GM21825 (cell line): Measurements from ENCODE around the gene GNG4.
"Not testable (repeated sequence)": the region's sequence is repeated elsewhere in the genome, so short reads cannot be mapped to it uniquely, and the experiment has no call there.

ENCODE experiments used
- ATAC-seq: cut with Tn5 transposase; IDR thresholded peaks from one replicate; pipeline ENCODE4 v1.9.1; 2021; ENCODE audit warnings: mild to moderate bottlenecking, moderate library complexity; ENCODE audit not compliant: unreplicated experiment

GNG4 gene

DNA sequence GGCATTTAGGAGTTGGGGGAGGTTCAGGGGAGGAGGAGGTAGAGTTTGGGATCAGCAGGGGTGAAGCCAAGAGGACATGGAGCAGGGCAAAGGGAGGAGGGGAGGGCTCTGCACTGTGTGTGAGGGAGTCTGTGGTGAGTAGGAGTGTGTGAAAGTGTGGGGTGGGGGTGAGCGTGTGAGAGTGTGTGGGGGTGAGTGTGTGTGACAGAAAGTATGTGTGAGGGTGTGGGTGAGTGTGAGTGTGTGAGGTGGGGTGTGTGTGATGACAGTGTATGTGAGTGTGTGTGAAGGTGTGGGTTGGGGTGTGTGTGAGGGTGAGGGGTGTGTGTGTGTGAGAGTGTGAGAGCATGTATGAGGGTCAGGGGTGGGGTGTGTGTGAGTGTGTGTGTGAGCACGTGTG, 62.6 kb downstream of the GNG4 start:
- no peak for ATAC-seq

DNA sequence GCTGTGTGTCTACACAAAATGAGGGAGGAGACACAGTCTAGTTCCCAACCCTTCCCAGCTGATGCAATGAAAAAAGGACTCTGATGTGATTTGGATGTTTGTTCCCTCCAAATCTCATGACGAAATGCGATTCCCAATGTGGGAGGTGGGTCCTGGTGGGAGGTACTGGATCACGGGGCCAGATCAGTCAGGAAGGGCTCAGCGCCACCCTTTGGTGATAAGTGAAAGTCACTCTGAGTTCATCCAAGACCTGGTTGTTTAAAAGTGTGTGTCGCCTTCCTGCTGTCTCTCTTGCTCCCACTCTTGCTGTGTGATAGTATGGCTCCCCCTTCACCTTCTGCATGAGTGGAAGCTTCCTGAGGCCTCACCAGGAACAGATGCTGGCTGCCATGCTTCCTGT, 63.2 kb downstream of the GNG4 start:
- ATAC-seq: no peak

DNA sequence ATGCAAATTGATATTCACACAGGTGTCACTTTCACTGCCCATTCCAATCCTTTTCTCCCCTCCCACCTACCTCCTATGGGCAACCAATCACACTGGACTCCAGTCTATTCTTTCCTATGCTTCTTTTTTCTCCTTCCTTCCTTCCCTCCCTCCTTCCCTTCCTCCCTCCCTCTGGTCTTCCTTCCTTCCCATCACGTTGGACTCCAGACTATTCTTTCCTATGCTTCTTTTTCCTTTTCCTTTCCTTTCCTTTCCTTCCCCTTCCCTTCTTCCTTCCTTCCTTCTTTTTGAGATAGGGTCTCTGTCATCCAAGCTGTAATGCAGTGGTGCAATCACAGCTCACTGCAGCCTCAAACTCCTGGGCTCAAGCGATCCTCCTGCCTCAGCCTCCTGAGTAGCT, 64.6 kb downstream of the GNG4 start:
- ATAC-seq: no peak

- no peak for ATAC-seq
These were observed 66.0 kb downstream of the GNG4 start for GRCh38 chr1:235583511-235584001.

DNA sequence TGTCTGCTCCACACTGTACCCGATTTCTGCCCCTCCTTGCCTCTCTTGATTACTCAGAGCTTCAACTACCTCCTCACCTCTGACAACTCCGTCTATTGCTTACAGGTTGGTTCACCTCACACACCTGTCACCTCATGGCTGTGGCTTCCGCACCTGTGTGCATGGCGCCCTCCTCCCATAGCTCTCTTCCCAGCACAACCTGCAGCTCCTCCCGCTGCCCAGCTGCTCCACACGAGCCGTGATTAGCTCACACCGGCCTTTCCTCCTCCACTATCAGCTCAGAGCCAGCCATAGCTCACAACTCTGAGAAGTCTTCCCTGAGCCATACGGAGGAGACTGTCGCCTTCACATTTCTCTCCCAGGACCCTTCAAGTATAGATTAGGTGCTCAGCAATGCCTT, 67.5 kb downstream of the GNG4 start:
- ATAC-seq: no peak

DNA sequence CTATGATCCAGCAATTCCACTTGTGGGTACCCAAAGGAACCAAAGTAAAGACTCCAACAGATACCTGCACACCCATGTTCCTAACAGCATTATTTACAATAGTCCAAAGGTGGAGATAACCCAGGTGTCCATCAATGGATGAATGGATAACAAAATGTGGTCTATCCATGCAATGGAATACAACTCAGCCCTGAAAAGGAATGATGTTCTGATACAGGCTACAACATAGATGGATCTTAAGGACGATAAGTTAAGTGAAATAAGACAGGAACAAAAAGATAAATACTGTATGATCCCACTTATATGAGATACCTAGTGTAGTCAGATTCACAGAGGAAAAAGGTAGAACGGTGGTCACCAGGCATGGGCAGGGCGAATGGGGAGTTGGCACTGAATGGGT, 69.7 kb downstream of the GNG4 start:
- ATAC-seq: no peak

- ATAC-seq: no peak
These were observed 74.0 kb downstream of the GNG4 start for GRCh38 chr1:235575597-235575996.

DNA sequence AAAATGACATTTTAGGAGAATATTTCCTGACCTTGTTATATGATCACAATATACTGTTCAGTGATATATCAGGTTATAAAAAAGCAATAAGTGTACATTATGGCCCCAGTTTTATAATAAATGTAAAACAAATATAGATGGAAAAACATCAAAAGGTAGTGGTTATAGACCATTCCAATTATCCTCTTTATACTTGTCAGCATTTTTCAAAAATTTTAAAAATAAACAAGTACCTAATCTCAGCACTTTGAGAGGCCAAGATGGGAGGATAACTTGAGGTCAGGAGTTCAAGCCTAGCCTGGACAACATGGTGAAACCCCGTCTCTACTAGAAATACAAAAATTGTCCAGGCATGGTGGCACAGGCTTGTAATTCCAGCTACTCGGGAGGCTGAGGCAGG, 75.7 kb downstream of the GNG4 start:
- ATAC-seq: no peak

DNA sequence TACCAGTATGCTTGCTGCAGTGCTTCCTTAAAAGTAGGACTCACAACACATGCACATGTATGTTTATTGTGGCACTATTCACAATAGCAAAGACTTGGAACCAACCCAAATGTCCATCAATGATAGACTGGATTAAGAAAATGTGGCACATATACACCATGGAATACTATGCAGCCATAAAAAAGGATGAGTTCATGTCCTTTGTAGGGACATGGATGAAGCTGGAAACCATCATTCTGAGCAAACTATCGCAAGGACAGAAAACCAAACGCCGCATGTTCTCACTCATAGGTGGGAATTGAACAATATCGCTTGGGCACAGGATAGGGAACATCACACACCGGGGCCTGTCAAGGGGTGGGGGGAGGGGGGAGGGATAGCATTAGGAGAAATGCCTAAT, 76.6 kb downstream of the GNG4 start:
- not testable (repeated sequence) for ATAC-seq

- no peak for ATAC-seq
These were observed 78.1 kb downstream of the GNG4 start for GRCh38 chr1:235571482-235571881.

GRCh38 chr1:235567812-235568503, 81.6 kb downstream of the GNG4 start:
- no peak for ATAC-seq

- no peak for ATAC-seq
These were observed 83.5 kb downstream of the GNG4 start for GRCh38 chr1:235566084-235566483.

GRCh38 chr1:235563513-235564061, 86.0 kb downstream of the GNG4 start:
- ATAC-seq: no peak

GRCh38 chr1:235562589-235562988, 87.0 kb downstream of the GNG4 start:
- no peak for ATAC-seq

DNA sequence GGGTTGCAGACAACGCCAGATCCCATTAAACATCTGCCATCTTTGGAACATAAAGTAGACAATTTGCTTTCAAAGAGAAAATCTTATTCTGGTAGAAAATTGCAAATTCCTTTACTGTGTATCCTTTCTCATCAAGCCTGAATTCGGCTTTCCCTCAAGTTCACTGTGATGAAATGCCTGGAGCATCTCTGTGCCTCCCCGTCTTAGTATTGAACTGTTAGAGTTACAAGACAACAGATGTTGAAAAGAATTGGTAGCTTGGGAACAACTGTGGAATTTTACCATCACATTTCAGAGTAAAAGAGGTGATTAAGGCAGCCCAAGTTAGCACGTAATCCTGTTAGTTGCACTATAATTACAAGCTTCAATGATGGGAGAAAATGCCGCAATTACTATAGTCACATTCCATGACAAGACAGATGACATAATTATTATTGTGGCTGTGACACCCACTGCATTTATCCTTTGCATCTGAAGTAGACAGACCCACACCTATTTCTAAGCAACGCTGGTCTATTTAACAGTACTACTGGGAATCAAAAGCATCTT, 90.9 kb downstream of the GNG4 start:
- ATAC-seq: no peak

DNA sequence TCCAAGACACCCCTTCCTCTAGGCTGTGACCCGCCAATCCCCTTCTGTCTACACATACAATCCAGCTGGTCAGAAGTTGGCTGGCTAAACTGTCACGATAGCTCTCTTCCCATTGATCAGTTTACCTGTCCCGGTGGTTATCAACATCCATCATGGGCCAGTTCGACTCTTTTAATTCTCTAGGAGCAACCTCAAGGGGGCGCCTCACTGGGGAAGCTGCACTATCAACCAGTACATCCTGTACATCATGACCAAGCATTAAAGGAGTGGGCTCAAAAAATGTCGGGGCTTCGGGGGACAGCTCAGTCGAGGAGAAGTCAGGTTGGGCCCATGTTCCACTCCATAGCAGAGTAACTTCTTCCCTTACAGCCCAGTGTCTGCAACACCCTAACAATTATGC, 92.1 kb downstream of the GNG4 start:
- ATAC-seq: no peak

GRCh38 chr1:235556807-235557206, 92.8 kb downstream of the GNG4 start:
- ATAC-seq: no peak

DNA sequence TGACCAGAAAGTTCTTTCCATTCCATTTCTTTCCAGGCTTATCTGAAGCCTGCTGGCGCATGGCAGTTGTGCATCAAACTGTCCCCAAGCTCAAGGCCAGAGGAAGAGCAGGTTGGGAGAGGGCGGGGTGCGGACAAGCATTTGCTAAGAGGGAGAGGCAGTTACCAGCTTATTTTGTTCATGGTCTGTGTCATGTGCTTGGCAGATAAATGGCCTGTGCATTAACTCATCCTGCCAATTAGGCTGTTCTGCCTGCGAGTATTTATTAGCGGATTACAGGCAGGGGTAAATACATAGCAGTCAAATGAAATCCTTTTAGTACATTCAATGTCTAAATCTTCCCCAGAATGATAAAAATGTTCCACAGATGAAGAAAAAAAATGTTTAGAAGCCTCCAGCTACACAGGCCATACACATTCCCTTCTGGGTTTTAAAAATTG, 96.5 kb downstream of the GNG4 start:
- ATAC-seq: no peak

- ATAC-seq: no peak
These were observed 97.4 kb downstream of the GNG4 start for GRCh38 chr1:235552146-235552716.

- no peak for ATAC-seq
These were observed 100.0 kb downstream of the GNG4 start for GRCh38 chr1:235549351-235550139.
